SK-N-SH (cell line): Measurements from ENCODE around the gene NGF. TPM values are rescaled to one million over a fixed set of nuclear protein-coding genes. Genes with fewer than 3 reads are reported as not detected.
A peak's percentile ranks its signal among the peaks of the same experiment; 100 is the strongest.

Experiments used
- CTCF ChIA-PET: fragments of 300-600, 350-600 bp; formaldehyde crosslinking; extraction: SDS; loops from one replicate; lab custom pipeline; 2021; lab: Yijun Ruan, JAX
- POLR2A ChIA-PET: fragments of 350-600 bp; sonication (Branson Sonifier 250); formaldehyde crosslinking; extraction: SDS; loops from one replicate; lab custom pipeline; 2020; ENCODE audit warnings: antibody characterized with exemption, inconsistent platforms; lab: Yijun Ruan, JAX
- DNase-seq: peaks from one replicate; pipeline ENCODE4 v3.0.0; 2012
- H2AFZ ChIP-seq: fragments of 200-600 bp; sonication (generic); 2 replicates; pipeline ENCODE4 v1.8.1; 2016; ENCODE audit warnings: antibody characterized with exemption, mild to moderate bottlenecking, low read depth
- H3F3A ChIP-seq: fragments of 200-600 bp; sonication (generic); replicated peaks from 2 replicates; pipeline ENCODE3; 2016; ENCODE audit warnings: antibody characterized with exemption, mild to moderate bottlenecking; ENCODE audit not compliant: insufficient read depth
- H3K27ac ChIP-seq, 2 experiments: fragments of 200-500 bp in 1 of 2; fragments of 200-600 bp in 1 of 2; sonication (Bioruptor generic) in 1 of 2; sonication (generic), shearing (Covaris generic) in 1 of 2; 2 replicates each; pipeline versions ENCODE4 v1.5.1 to v1.6.1; 2014 to 2016; ENCODE audit warnings: low read depth in 2 of 2, inconsistent platforms in 1 of 2, low read length in 1 of 2, mild to moderate bottlenecking in 1 of 2, mixed read lengths in 1 of 2
- H3K27me3 ChIP-seq: fragments of 200-600 bp; sonication (generic), shearing (Covaris generic); 2 replicates; pipeline ENCODE4 v1.6.1; 2016; ENCODE audit warnings: mixed run types; ENCODE audit not compliant: insufficient read depth
- H3K36me3 ChIP-seq, 2 experiments: fragments of 200-500 bp in 1 of 2; fragments of 200-600 bp in 1 of 2; sonication (Bioruptor generic) in 1 of 2; sonication (generic) in 1 of 2; replicated peaks in 1 of 2; 2 replicates each; pipeline versions ENCODE3 to v1.5.1; 2014 to 2016; ENCODE audit warnings: low read length in 1 of 2, mild to moderate bottlenecking in 1 of 2; ENCODE audit not compliant: insufficient read depth in 2 of 2, control insufficient read depth in 1 of 2
- H3K4me1 ChIP-seq, 2 experiments: fragments of 200-500 bp in 1 of 2; fragments of 200-600 bp in 1 of 2; sonication (Bioruptor generic) in 1 of 2; sonication (generic), shearing (Covaris generic) in 1 of 2; 2 replicates each; pipeline versions ENCODE4 v1.5.1 to v1.6.1; 2014 to 2016; ENCODE audit warnings: low read depth in 1 of 2, low read length in 1 of 2, mixed run types in 1 of 2; ENCODE audit not compliant: insufficient read depth in 2 of 2, control insufficient read depth in 1 of 2
- H3K4me2 ChIP-seq: fragments of 200-600 bp; sonication (generic), shearing (Covaris generic); 2 replicates; pipeline ENCODE4 v1.6.1; 2017; ENCODE audit warnings: mixed run types
- H3K4me3 ChIP-seq, 2 experiments: fragments of 200-500 bp in 1 of 2; fragments of 200-600 bp in 1 of 2; sonication (Bioruptor generic) in 1 of 2; sonication (generic), shearing (Covaris generic) in 1 of 2; 2 replicates each; pipeline versions ENCODE4 v1.5.1 to v1.8.1; 2014 to 2016; ENCODE audit warnings: low read depth in 2 of 2, inconsistent platforms in 1 of 2, low read length in 1 of 2, mild to moderate bottlenecking in 1 of 2, mixed read lengths in 1 of 2, moderate library complexity in 1 of 2
- H3K79me2 ChIP-seq: fragments of 200-600 bp; sonication (generic); 2 replicates; pipeline ENCODE4 v1.8.1; 2017; ENCODE audit warnings: mild to moderate bottlenecking; ENCODE audit not compliant: insufficient read depth
- H3K9ac ChIP-seq: fragments of 200-600 bp; sonication (generic); 2 replicates; pipeline ENCODE4 v1.6.1; 2017; ENCODE audit warnings: mixed run types
- H3K9me2 ChIP-seq: fragments of 200-600 bp; sonication (generic); 2 replicates; pipeline ENCODE4 v1.6.1; 2017; ENCODE audit warnings: mixed run types
- H3K9me3 ChIP-seq: fragments of 200-600 bp; sonication (generic); 2 replicates; pipeline ENCODE4 v1.6.1; 2017; ENCODE audit warnings: mixed run types, mild to moderate bottlenecking, moderate library complexity
- H4K20me1 ChIP-seq: fragments of 200-600 bp; sonication (generic); 2 replicates; pipeline ENCODE4 v1.6.1; 2017; ENCODE audit warnings: mild to moderate bottlenecking, mixed run types; ENCODE audit not compliant: insufficient read depth
- CHD2 ChIP-seq: fragments of 150-350 bp; IDR thresholded peaks from 2 replicates; pipeline ENCODE4 v1.6.1; 2018; ENCODE audit warnings: low read length; ENCODE audit not compliant: partially characterized antibody
- CTCF ChIP-seq: fragments of 200-600 bp; sonication (generic); IDR thresholded peaks from 2 replicates; pipeline ENCODE4 v1.6.1; 2017; ENCODE audit warnings: antibody characterized with exemption, mild to moderate bottlenecking, moderate library complexity
- EP300 ChIP-seq, 2 experiments: IDR thresholded peaks; 2 replicates each; pipeline versions ENCODE4 v1.4.0 to v1.6.1; 2012; ENCODE audit warnings: borderline replicate concordance in 1 of 2, low read depth in 1 of 2, low read length in 1 of 2
- FOSL2 ChIP-seq: IDR thresholded peaks from 2 replicates; pipeline ENCODE4 v1.4.0; 2012; ENCODE audit warnings: low read depth, mild to moderate bottlenecking, moderate library complexity, borderline replicate concordance
- FOXM1 ChIP-seq: IDR thresholded peaks from 2 replicates; pipeline ENCODE4 v1.4.0; 2012; ENCODE audit warnings: low read depth, mild to moderate bottlenecking
- MEF2A ChIP-seq: IDR thresholded peaks from 2 replicates; pipeline ENCODE4 v1.4.0; 2012; ENCODE audit warnings: low read depth, borderline replicate concordance
- NFIC ChIP-seq: IDR thresholded peaks from 2 replicates; pipeline ENCODE4 v1.4.0; 2012; ENCODE audit warnings: borderline replicate concordance
- PBX3 ChIP-seq: IDR thresholded peaks from 2 replicates; pipeline ENCODE4; 2012
- RAD21 ChIP-seq: IDR thresholded peaks from 2 replicates; pipeline ENCODE4 v1.6.1; 2012; ENCODE audit warnings: mild to moderate bottlenecking, low read length
- RCOR1 ChIP-seq: fragments of 150-350 bp; IDR thresholded peaks from 2 replicates; pipeline ENCODE4 v1.6.1; 2017; ENCODE audit warnings: antibody characterized with exemption, low read length
- RFX5 ChIP-seq: IDR thresholded peaks from 2 replicates; pipeline ENCODE4 v1.6.1; 2012; ENCODE audit warnings: mild to moderate bottlenecking, improper control_type of control experiment, low read length
- RXRA ChIP-seq: IDR thresholded peaks from 2 replicates; pipeline ENCODE4 v1.4.0; 2012; ENCODE audit warnings: low read depth, mild to moderate bottlenecking, borderline replicate concordance
- SIN3A ChIP-seq: IDR thresholded peaks from 2 replicates; pipeline ENCODE4 v1.6.1; 2012; ENCODE audit warnings: low read depth, mild to moderate bottlenecking, low read length, moderate library complexity, borderline replicate concordance
- TCF12 ChIP-seq: IDR thresholded peaks from 2 replicates; pipeline ENCODE4 v1.4.0; 2012
- TEAD4 ChIP-seq: IDR thresholded peaks from 2 replicates; pipeline ENCODE4 v1.4.0; 2012; ENCODE audit warnings: mild to moderate bottlenecking, borderline replicate concordance; ENCODE audit not compliant: insufficient read depth
- USF2 ChIP-seq: fragments of 150-350 bp; IDR thresholded peaks from 2 replicates; pipeline ENCODE4 v1.6.1; 2017; ENCODE audit warnings: antibody characterized with exemption, low read length, low read depth, borderline replicate concordance
- polyA plus RNA-seq, 3 experiments: library from polyadenylated mRNA; depleted of rRNA; stranded (reverse); fragments of >200 nt; gene quantifications; 2 replicates each; pipeline ENCODE4 v1.2.3, GENCODE V29; 2012
- TF ChIP-seq, protein P1 (sequence below): IDR thresholded peaks from 2 replicates; pipeline ENCODE4 v1.4.0; 2012; ENCODE audit warnings: low read depth, borderline replicate concordance

The NGF gene
- polyA plus RNA-seq, 1 of the 3 experiments (the other 2 are of a cell fraction): 75.8 TPM

- ChIA-PET POLR2A (no interaction called here), CTCF (no interaction called here)
- Histone ChIP-seq H3K9me2 (no peaks in the 10 kb centered on the region), H3F3A (no peaks in the 10 kb centered on the region), H3K9ac (no peak overlapping the region), H3K27me3 (no peaks in the 10 kb centered on the region), H4K20me1 (no peaks in the 10 kb centered on the region), H3K79me2 (no peaks in the 10 kb centered on the region), H3K4me2 (no peak overlapping the region), H2AFZ (no peak overlapping the region; the same call in 1 of the 2 replicates), H3K4me3 (no peak overlapping the region), H3K9me3 (no peaks in the 10 kb centered on the region), H3K4me1 (no peaks in the 10 kb centered on the region; a peak in 1 of 4 replicates), H3K36me3 (no peaks in the 10 kb centered on the region), H3K27ac (no peak overlapping the region; a peak in 1 of 4 replicates)
- DNase-seq: no peak
- TF ChIP-seq RAD21 (no peak), TCF12 (peak; percentile 31; the same call in 1 of the 2 replicates), TEAD4 (no peak), CHD2 (no peak), NFIC (no peak), RCOR1 (no peak), FOSL2 (peak; percentile 46; the same call in 1 of the 2 replicates), PBX3 (peak; percentile 46), RXRA (0 out of 2 replicates have a peak, but pooled peaks have one; percentile 8), SIN3A (no peak), MEF2A (no peak), CTCF (no peak), USF2 (no peak), EP300 (IDR thresholded peaks at IDR 0.05; ENCODE audit: borderline replicate concordance in 1 of 2, low read depth in 1 of 2, low read length in 1 of 2) (0 out of 4 replicates have a peak, but pooled peaks of 1 of the 2 experiments have one; percentile 7), FOXM1 (no peak), RFX5 (no peak)
- TF ChIP-seq, protein P1, sequence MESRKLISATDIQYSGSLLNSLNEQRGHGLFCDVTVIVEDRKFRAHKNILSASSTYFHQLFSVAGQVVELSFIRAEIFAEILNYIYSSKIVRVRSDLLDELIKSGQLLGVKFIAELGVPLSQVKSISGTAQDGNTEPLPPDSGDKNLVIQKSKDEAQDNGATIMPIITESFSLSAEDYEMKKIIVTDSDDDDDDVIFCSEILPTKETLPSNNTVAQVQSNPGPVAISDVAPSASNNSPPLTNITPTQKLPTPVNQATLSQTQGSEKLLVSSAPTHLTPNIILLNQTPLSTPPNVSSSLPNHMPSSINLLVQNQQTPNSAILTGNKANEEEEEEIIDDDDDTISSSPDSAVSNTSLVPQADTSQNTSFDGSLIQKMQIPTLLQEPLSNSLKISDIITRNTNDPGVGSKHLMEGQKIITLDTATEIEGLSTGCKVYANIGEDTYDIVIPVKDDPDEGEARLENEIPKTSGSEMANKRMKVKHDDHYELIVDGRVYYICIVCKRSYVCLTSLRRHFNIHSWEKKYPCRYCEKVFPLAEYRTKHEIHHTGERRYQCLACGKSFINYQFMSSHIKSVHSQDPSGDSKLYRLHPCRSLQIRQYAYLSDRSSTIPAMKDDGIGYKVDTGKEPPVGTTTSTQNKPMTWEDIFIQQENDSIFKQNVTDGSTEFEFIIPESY: no peak
Observed at GRCh38 chr1:115373305-115373704, 35.3 kb upstream of the NGF start.
